ENCODE results near the gene SHC3.

DNA sequence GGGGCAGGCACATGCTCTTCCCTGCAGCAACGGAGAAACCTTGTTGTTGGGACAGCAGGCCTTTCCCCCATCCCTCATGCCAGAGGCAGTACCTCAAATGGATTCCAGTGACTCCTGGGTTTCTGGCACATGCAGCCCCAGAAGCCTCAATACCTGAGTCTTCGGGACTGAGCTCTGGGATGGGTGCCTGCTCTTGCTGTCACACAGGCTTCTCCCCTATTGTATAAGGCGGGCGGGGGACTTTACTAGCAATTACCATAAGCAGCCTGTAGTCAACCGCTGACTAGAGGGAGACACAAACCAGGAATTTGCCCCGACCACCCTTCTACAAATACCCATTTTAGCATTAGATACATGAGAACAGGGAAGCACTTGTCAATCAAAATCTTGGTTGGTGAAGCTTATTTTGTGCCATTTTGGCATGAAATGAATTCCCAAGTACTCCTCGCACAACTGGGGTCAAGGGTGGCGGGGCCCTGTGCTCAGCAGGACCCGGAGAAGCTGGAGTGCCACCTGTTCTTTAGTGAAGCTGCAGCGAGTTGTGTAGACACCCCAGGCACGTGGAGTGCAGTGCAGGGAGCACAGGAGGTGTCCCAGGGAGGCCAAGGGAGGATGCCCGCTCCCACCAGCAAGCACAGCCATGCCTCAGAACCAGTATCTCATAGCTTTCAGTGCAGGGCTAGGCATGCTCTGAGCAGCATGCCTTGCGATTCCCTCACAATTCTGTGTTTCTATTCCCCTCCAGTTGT, 166.2 kb downstream of the SHC3 start:
- TF ChIP-seq, protein P1, sequence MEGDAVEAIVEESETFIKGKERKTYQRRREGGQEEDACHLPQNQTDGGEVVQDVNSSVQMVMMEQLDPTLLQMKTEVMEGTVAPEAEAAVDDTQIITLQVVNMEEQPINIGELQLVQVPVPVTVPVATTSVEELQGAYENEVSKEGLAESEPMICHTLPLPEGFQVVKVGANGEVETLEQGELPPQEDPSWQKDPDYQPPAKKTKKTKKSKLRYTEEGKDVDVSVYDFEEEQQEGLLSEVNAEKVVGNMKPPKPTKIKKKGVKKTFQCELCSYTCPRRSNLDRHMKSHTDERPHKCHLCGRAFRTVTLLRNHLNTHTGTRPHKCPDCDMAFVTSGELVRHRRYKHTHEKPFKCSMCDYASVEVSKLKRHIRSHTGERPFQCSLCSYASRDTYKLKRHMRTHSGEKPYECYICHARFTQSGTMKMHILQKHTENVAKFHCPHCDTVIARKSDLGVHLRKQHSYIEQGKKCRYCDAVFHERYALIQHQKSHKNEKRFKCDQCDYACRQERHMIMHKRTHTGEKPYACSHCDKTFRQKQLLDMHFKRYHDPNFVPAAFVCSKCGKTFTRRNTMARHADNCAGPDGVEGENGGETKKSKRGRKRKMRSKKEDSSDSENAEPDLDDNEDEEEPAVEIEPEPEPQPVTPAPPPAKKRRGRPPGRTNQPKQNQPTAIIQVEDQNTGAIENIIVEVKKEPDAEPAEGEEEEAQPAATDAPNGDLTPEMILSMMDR (conservative IDR thresholded peaks at IDR 0.05; ENCODE audit: low read length) = no peak
- no peak for TF ChIP-seq EZH2phosphoT487 (IDR thresholded peaks at IDR 0.05; ENCODE audit: borderline replicate concordance, low read depth, low read length)
